MCF 10A (cell line): ENCODE results near the gene IL20RA. TPM values are rescaled to one million over a fixed set of nuclear protein-coding genes. Genes with fewer than 3 reads are reported as not detected.

Experiments
- BruUV-seq: library from RNA; stranded (reverse); fragments of 400-500 nt; replicated peaks from 2 replicates; lab custom pipeline; 2021; lab: Mats Ljungman, UMichigan
- CTCF ChIA-PET: fragments of 300-600 bp; sonication (Branson Sonifier 250); formaldehyde crosslinking; extraction: SDS; loops from one replicate; lab custom pipeline; 2021; ENCODE audit warnings: antibody characterized with exemption, inconsistent platforms; lab: Yijun Ruan, JAX
- POLR2A ChIA-PET: fragments of 300-600, 350-650 bp; sonication (Branson Sonifier 250); formaldehyde crosslinking; extraction: SDS; loops from one replicate; lab custom pipeline; 2020; ENCODE audit warnings: antibody characterized with exemption, inconsistent platforms; lab: Yijun Ruan, JAX
- DNase-seq: peaks from one replicate; pipeline ENCODE4 v3.0.0-alpha.2; 2018; ENCODE audit not compliant: unreplicated experiment
- H3K27ac Mint-ChIP-seq: one replicate; pipeline ENCODE4 v1.8.0; 2022; ENCODE audit warnings: mild to moderate bottlenecking, low read depth, mixed read lengths; ENCODE audit not compliant: unreplicated experiment
- H3K27me3 Mint-ChIP-seq: one replicate; pipeline ENCODE4 v1.8.0; 2022; ENCODE audit warnings: mixed read lengths; ENCODE audit not compliant: insufficient read depth, unreplicated experiment
- H3K36me3 Mint-ChIP-seq: one replicate; pipeline ENCODE4 v1.8.0; 2022; ENCODE audit warnings: mild to moderate bottlenecking, moderate library complexity, mixed read lengths; ENCODE audit not compliant: insufficient read depth, unreplicated experiment
- H3K4me1 Mint-ChIP-seq: one replicate; pipeline ENCODE4 v1.8.0; 2022; ENCODE audit warnings: mixed read lengths; ENCODE audit not compliant: insufficient read depth, unreplicated experiment
- H3K4me3 Mint-ChIP-seq: one replicate; pipeline ENCODE4 v1.8.0; 2022; ENCODE audit warnings: mild to moderate bottlenecking, moderate library complexity, mixed read lengths; ENCODE audit not compliant: unreplicated experiment
- H3K9me3 Mint-ChIP-seq: one replicate; pipeline ENCODE4 v1.8.0; 2022; ENCODE audit warnings: mixed read lengths; ENCODE audit not compliant: unreplicated experiment
- CTCF ChIP-seq: fragments of 200-600 bp; IDR thresholded peaks from one replicate; pipeline ENCODE4 v1.8.0; 2022; ENCODE audit warnings: antibody characterized with exemption, mild to moderate bottlenecking; ENCODE audit not compliant: unreplicated experiment
- intact Hi-C: fragments of 100-400 bp; cut with micrococcal nuclease; formaldehyde crosslinking; loops from 2 replicates; pipeline ENCODE4 v1.14.1; 2022
- total RNA-seq: library from RNA; stranded (reverse); gene quantifications from 2 replicates; pipeline ENCODE4 v1.2.3, GENCODE V29; 2022

IL20RA gene
- total RNA-seq, 1 experiment from 2014 or later, result 0.23 TPM

- no peak for TF ChIP-seq CTCF
- Mint-ChIP-seq H3K4me1 (peaks cover 6% of the 10 kb centered on the region), H3K9me3 (no peaks in the 10 kb centered on the region), H3K36me3 (no peaks in the 10 kb centered on the region), H3K27me3 (no peaks in the 10 kb centered on the region), H3K27ac (peak overlapping the region; percentile 89), H3K4me3 (peak overlapping the region; percentile 90)
- ChIA-PET POLR2A (interaction anchor here (0.6 to 2.0 kb wide), 17 partner anchors 10 to 1639 kb away, joined by 3 to 7 read pairs (median 3); partner anchors contain the start of gene MAP3K5), CTCF (interaction anchor here (0.6 to 1.6 kb wide), 9 partner anchors 19 to 399 kb away, joined by 3 to 5 read pairs (median 3); partner anchors contain the start of gene MAP3K5)
- DNase-seq, result peak; percentile 63
- TSS peak; percentile 64 for BruUV-seq
- intact Hi-C loops, result no loop called here
These were observed 927 bp downstream of the IL20RA start for GRCh38 chr6:137043710-137044365.

- ChIA-PET CTCF (interaction anchor here (1.1 kb wide), 1 partner anchor 54 kb away, joined by 3 read pairs; no protein-coding TSS in a partner anchor), POLR2A (no interaction called here)
- Mint-ChIP-seq H3K4me3 (no peak overlapping the region), H3K36me3 (no peaks in the 10 kb centered on the region), H3K4me1 (peaks cover 22% of the 10 kb centered on the region), H3K27ac (no peak overlapping the region), H3K9me3 (no peaks in the 10 kb centered on the region), H3K27me3 (no peaks in the 10 kb centered on the region)
- intact Hi-C loops, result no loop called here
- no TSS peak for BruUV-seq
- TF ChIP-seq CTCF, result no peak
- no peak for DNase-seq
These were observed 4.4 kb downstream of the IL20RA start for GRCh38 chr6:137040393-137040792.

GRCh38 chr6:137039010-137039409 lies 5.8 kb downstream of the IL20RA start:
- TF ChIP-seq CTCF, result no peak
- POLR2A ChIA-PET, result interaction anchor here (0.6 kb wide), 1 partner anchor 252 kb away, joined by 3 read pairs; no protein-coding TSS in a partner anchor
- no peak overlapping the region for H3K4me3 Mint-ChIP-seq
- CTCF ChIA-PET, result interaction anchor here (1.1 kb wide), 1 partner anchor 55 kb away, joined by 3 read pairs; no protein-coding TSS in a partner anchor
- H3K9me3 Mint-ChIP-seq, result no peaks in the 10 kb centered on the region
- H3K4me1 Mint-ChIP-seq, result peaks cover 22% of the 10 kb centered on the region
- no peak for DNase-seq
- no peaks in the 10 kb centered on the region for H3K27me3 Mint-ChIP-seq
- H3K27ac Mint-ChIP-seq, result no peak overlapping the region
- no peaks in the 10 kb centered on the region for H3K36me3 Mint-ChIP-seq
- no TSS peak for BruUV-seq
- intact Hi-C loops, result no loop called here

GRCh38 chr6:137036566-137037300 lies 8.0 kb downstream of the IL20RA start:
- Mint-ChIP-seq H3K9me3 (no peaks in the 10 kb centered on the region), H3K4me1 (peaks cover 16% of the 10 kb centered on the region), H3K27ac (peak overlapping the region; percentile 36), H3K4me3 (no peak overlapping the region), H3K27me3 (no peaks in the 10 kb centered on the region), H3K36me3 (peaks cover 2% of the 10 kb centered on the region)
- CTCF ChIA-PET, result interaction anchor here (0.5 to 1.6 kb wide), 4 partner anchors 21 to 361 kb away, joined by 3 to 4 read pairs (median 4); no protein-coding TSS in a partner anchor
- DNase-seq, result peak; percentile 80
- intact Hi-C loops, result no loop called here
- no peak for TF ChIP-seq CTCF
- no TSS peak for BruUV-seq
- POLR2A ChIA-PET, result interaction anchor here (0.7 to 2.4 kb wide), 9 partner anchors 9 to 245 kb away, joined by 3 to 14 read pairs (median 4); partner anchors contain the start of gene MAP3K5
